IMR-90 (cell line): ENCODE results near the gene KLHL2. TPM values are rescaled to one million over a fixed set of nuclear protein-coding genes. Genes with fewer than 3 reads are reported as not detected.

ENCODE experiments used
- ATAC-seq: fragments of 200-7000 bp; cut with Tn5 transposase; 2 replicates; pipeline ENCODE4 v1.9.1; 2020; ENCODE audit warnings: low read depth, mild to moderate bottlenecking, moderate library complexity
- BruUV-seq: library from RNA; stranded (reverse); fragments of 400-500 nt; replicated peaks from 2 replicates; lab custom pipeline; 2021; lab: Mats Ljungman, UMichigan
- CTCF ChIA-PET: fragments of 300-600 bp; formaldehyde crosslinking; extraction: SDS; loops from one replicate; lab custom pipeline; 2021; ENCODE audit warnings: antibody characterized with exemption; lab: Yijun Ruan, JAX
- POLR2A ChIA-PET: fragments of 300-600 bp; sonication (Branson Sonifier 250); formaldehyde crosslinking; loops from one replicate; lab custom pipeline; 2022; ENCODE audit warnings: antibody characterized with exemption; ENCODE audit not compliant: unreplicated experiment; lab: Charles Lee
- DNase-seq: peaks from one replicate; pipeline ENCODE4 v3.0.0; 2013
- H2AFZ ChIP-seq: replicated peaks from 2 replicates; pipeline ENCODE3; 2013; ENCODE audit warnings: low read length, mild to moderate bottlenecking; ENCODE audit not compliant: poor library complexity
- H2AK5ac ChIP-seq: 2 replicates; pipeline ENCODE4 v1.6.1; 2013; ENCODE audit warnings: low read depth, low read length, inconsistent platforms
- H2AK9ac ChIP-seq: replicated peaks from 2 replicates; pipeline ENCODE3; 2013; ENCODE audit warnings: mild to moderate bottlenecking, low read depth, low read length, moderate library complexity; ENCODE audit not compliant: poor library complexity
- H2BK120ac ChIP-seq: 2 replicates; pipeline ENCODE4 v1.6.1; 2013; ENCODE audit warnings: low read depth, low read length, inconsistent platforms
- H2BK15ac ChIP-seq: 3 replicates; pipeline ENCODE4 v1.6.1; 2013; ENCODE audit warnings: low read depth, low read length, inconsistent platforms
- H2BK20ac ChIP-seq: 2 replicates; pipeline ENCODE4 v1.6.1; 2013; ENCODE audit warnings: low read depth, mild to moderate bottlenecking, inconsistent platforms, low read length, moderate library complexity
- H2BK5ac ChIP-seq: 2 replicates; pipeline ENCODE4 v1.6.1; 2013; ENCODE audit warnings: mild to moderate bottlenecking, low read depth, low read length, inconsistent platforms; ENCODE audit not compliant: poor library complexity, severe bottlenecking
- H3K14ac ChIP-seq: replicated peaks from 2 replicates; pipeline ENCODE4 v1.6.1; 2013; ENCODE audit warnings: low read depth, low read length, inconsistent platforms
- H3K18ac ChIP-seq: 2 replicates; pipeline ENCODE4 v1.6.1; 2013; ENCODE audit warnings: low read depth, low read length, control low read depth
- H3K23ac ChIP-seq: 2 replicates; pipeline ENCODE4 v1.6.1; 2013; ENCODE audit warnings: low read depth, low read length, inconsistent platforms
- H3K27ac ChIP-seq: 2 replicates; pipeline ENCODE4 v1.5.1; 2013; ENCODE audit warnings: mild to moderate bottlenecking, control low read depth, low read length; ENCODE audit not compliant: insufficient read depth
- H3K27me3 ChIP-seq: 2 replicates; pipeline ENCODE4 v1.6.1; 2013; ENCODE audit warnings: low read length; ENCODE audit not compliant: control insufficient read depth, insufficient read depth
- H3K36me3 ChIP-seq: 2 replicates; pipeline ENCODE4 v1.6.1; 2013; ENCODE audit warnings: low read length, mixed read lengths; ENCODE audit not compliant: control insufficient read depth, insufficient read depth
- H3K4ac ChIP-seq: 2 replicates; pipeline ENCODE4 v1.6.1; 2013; ENCODE audit warnings: low read depth, low read length, inconsistent platforms
- H3K4me1 ChIP-seq: 2 replicates; pipeline ENCODE4 v1.6.1; 2013; ENCODE audit warnings: low read length, mixed read lengths; ENCODE audit not compliant: control insufficient read depth, insufficient read depth
- H3K4me2 ChIP-seq: 2 replicates; pipeline ENCODE4 v1.6.1; 2013; ENCODE audit warnings: low read depth, mild to moderate bottlenecking, control low read depth, low read length, moderate library complexity
- H3K4me3 ChIP-seq: 2 replicates; pipeline ENCODE4 v1.5.1; 2013; ENCODE audit warnings: low read depth, mild to moderate bottlenecking, control low read depth, low read length, moderate library complexity; ENCODE audit not compliant: insufficient read depth
- H3K56ac ChIP-seq: 2 replicates; pipeline ENCODE4 v1.6.1; 2013; ENCODE audit warnings: low read length, inconsistent platforms; ENCODE audit not compliant: insufficient read depth; ENCODE audit errors: extremely low read depth
- H3K79me1 ChIP-seq, 2 experiments: 2 replicates each; pipeline ENCODE4 v1.6.1; 2013; ENCODE audit warnings: low read length in 2 of 2, inconsistent platforms in 1 of 2, low read depth in 1 of 2
- H3K9ac ChIP-seq: 2 replicates; pipeline ENCODE4 v1.6.1; 2013; ENCODE audit warnings: low read depth, low read length, control low read depth
- H3K9me1 ChIP-seq: 2 replicates; pipeline ENCODE4 v1.6.1; 2013; ENCODE audit warnings: low read length, inconsistent platforms; ENCODE audit not compliant: insufficient read depth
- H3K9me3 ChIP-seq: 2 replicates; pipeline ENCODE4 v1.6.1; 2013; ENCODE audit warnings: low read length; ENCODE audit not compliant: control insufficient read depth, insufficient read depth
- H4K20me1 ChIP-seq: 2 replicates; pipeline ENCODE4 v1.6.1; 2013; ENCODE audit warnings: low read length, inconsistent platforms; ENCODE audit not compliant: insufficient read depth
- H4K5ac ChIP-seq: 2 replicates; pipeline ENCODE4 v1.6.1; 2013; ENCODE audit warnings: mild to moderate bottlenecking, low read depth, low read length, control low read depth
- H4K8ac ChIP-seq, 2 experiments: 2 replicates each; pipeline ENCODE4 v1.6.1; 2013; ENCODE audit warnings: low read depth in 2 of 2, low read length in 2 of 2, control low read depth in 1 of 2, inconsistent platforms in 1 of 2
- H4K91ac ChIP-seq: 2 replicates; pipeline ENCODE4 v1.6.1; 2013; ENCODE audit warnings: low read depth, low read length, inconsistent platforms; ENCODE audit not compliant: insufficient read depth
- BHLHE40 ChIP-seq: fragments of 150-350 bp; IDR thresholded peaks from 2 replicates; pipeline ENCODE4 v1.6.1; 2016; ENCODE audit warnings: mild to moderate bottlenecking, low read depth, low read length
- CEBPB ChIP-seq: IDR thresholded peaks from 2 replicates; pipeline ENCODE4 v1.6.1; 2012; ENCODE audit warnings: low read depth, low read length, improper control_type of control experiment
- CHD1 ChIP-seq: IDR thresholded peaks from 2 replicates; pipeline ENCODE4 v1.6.1; 2012; ENCODE audit warnings: low read depth, low read length, improper control_type of control experiment
- FOS ChIP-seq: fragments of 150-350 bp; IDR thresholded peaks from 2 replicates; pipeline ENCODE4 v1.6.1; 2016; ENCODE audit warnings: low read depth, low read length
- MAFK ChIP-seq: IDR thresholded peaks from 2 replicates; pipeline ENCODE4 v1.6.1; 2012; ENCODE audit warnings: low read depth, low read length, improper control_type of control experiment
- MAZ ChIP-seq: IDR thresholded peaks from 2 replicates; pipeline ENCODE4 v1.6.1; 2012; ENCODE audit warnings: low read depth, mild to moderate bottlenecking, low read length, improper control_type of control experiment, moderate library complexity, borderline replicate concordance
- MXI1 ChIP-seq: IDR thresholded peaks from 2 replicates; pipeline ENCODE4 v1.6.1; 2012; ENCODE audit warnings: low read depth, mild to moderate bottlenecking, low read length, moderate library complexity, borderline replicate concordance
- NFE2L2 ChIP-seq: fragments of 150-350 bp; IDR thresholded peaks from 2 replicates; pipeline ENCODE4 v1.6.1; 2016; ENCODE audit warnings: low read depth, mild to moderate bottlenecking, low read length
- POLR2A ChIP-seq: IDR thresholded peaks from 2 replicates; pipeline ENCODE4 v1.6.1; 2012; ENCODE audit warnings: mild to moderate bottlenecking, low read depth, low read length
- RAD21 ChIP-seq: IDR thresholded peaks from 2 replicates; pipeline ENCODE4 v1.6.1; 2012; ENCODE audit warnings: low read length, improper control_type of control experiment
- RCOR1 ChIP-seq: IDR thresholded peaks from 2 replicates; pipeline ENCODE4 v1.6.1; 2012; ENCODE audit warnings: mild to moderate bottlenecking, low read length, improper control_type of control experiment; ENCODE audit not compliant: insufficient replicate concordance
- RFX5 ChIP-seq: IDR thresholded peaks from 2 replicates; pipeline ENCODE4 v1.8.0; 2012; ENCODE audit warnings: low read depth, mild to moderate bottlenecking, low read length, moderate library complexity
- SMC3 ChIP-seq: fragments of 150-350 bp; IDR thresholded peaks from 2 replicates; pipeline ENCODE4 v1.6.1; 2016; ENCODE audit warnings: low read depth, mild to moderate bottlenecking, antibody characterized with exemption, low read length, moderate library complexity
- WGBS, 2 experiments: methylation state at CpG; one replicate each; pipeline versions ENCODE4 v1.1.5 to v1.1.7; 2013; ENCODE audit warnings: missing lambda C conversion rate in 2 of 2; ENCODE audit not compliant: insufficient read length in 1 of 2; ENCODE audit errors: extremely low coverage in 2 of 2; 5-methylcytosine and 5-hydroxymethylcytosine counted together
- dilution Hi-C: fragments of 300-500 bp; cut with HindIII; formaldehyde crosslinking; loops from one replicate; pipeline ENCODE4 v1.14.3; 2018; ENCODE audit warnings: low sequenced_read_pairs; ENCODE audit not compliant: unreplicated experiment
- in situ Hi-C: fragments of 300-500 bp; cut with MboI; formaldehyde crosslinking; loops from 3 replicates; pipeline ENCODE4 v1.14.3; 2019; ENCODE audit warnings: low sequenced_read_pairs, inconsistent platforms, mixed read lengths
- intact Hi-C: fragments of 100-400 bp; cut with micrococcal nuclease; formaldehyde crosslinking; loops from 2 replicates; pipeline ENCODE4 v1.10.0; 2022
- polyA plus RNA-seq, 3 experiments: library from polyadenylated mRNA; depleted of rRNA; stranded (reverse); fragments of >200 nt; gene quantifications; 2 replicates each; pipeline ENCODE4 v1.2.3, GENCODE V29; 2012; ENCODE audit warnings: low replicate concordance in 1 of 3
- total RNA-seq: library from RNA; depleted of rRNA; stranded (reverse); fragments of >200 nt; gene quantifications from 2 replicates; pipeline ENCODE4 v1.2.3, GENCODE V29; 2012
- TF ChIP-seq, protein P1 (sequence below): conservative IDR thresholded peaks from 2 replicates; pipeline ENCODE4 v1.5.1; 2012; ENCODE audit warnings: mild to moderate bottlenecking, low read depth, low read length, improper control_type of control experiment
- TF ChIP-seq, protein P2 (sequence below): fragments of 150-350 bp; IDR thresholded peaks from 2 replicates; pipeline ENCODE4 v1.6.1; 2016; ENCODE audit warnings: low read depth, mild to moderate bottlenecking, low read length, moderate library complexity, borderline replicate concordance
- TF ChIP-seq, protein P3 (sequence below): fragments of 150-350 bp; IDR thresholded peaks from 2 replicates; pipeline ENCODE4 v1.6.1; 2017; ENCODE audit warnings: mild to moderate bottlenecking, antibody characterized with exemption, low read length, low read depth

The KLHL2 gene
- total and polyA plus RNA-seq, 2 of the 4 experiments (the other 2 are of a cell fraction) = 11.0 to 12.4 TPM

DNA sequence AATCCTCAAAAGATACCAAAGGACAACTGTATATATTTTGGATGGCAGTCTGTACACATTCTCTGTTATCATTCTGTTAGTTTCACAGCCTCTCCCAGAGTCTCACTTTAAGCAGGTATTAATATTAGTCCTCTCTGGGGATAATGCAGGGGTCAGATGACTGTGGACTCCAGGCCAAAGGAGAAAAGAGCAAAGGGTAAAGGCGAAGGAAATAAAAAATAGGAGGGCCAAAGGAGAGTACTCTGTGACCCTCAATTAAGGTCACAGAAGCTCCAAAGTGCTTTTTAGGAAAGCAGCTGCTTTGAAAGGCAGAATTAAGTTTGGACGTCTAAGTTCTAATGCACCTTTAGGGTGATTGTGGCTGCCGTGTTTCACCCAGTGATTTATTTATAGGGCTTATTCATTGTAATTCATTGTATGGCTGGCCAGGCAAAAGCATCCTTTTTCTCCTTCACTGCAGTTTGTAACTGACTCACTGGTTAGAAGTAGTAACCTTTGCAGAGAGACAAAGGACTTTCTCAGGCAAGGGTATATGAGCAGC is 127.9 kb downstream of the KLHL2 start:
- Histone ChIP-seq H3K79me1 (peaks cover 4% of the 10 kb centered on the region in 2 experiments; a peak in 3 of 4 replicates), H3K14ac (no peak overlapping the region), H3K4me2 (no peak overlapping the region), H2BK120ac (no peak overlapping the region), H4K20me1 (no peaks in the 10 kb centered on the region), H2BK15ac (no peak overlapping the region), H3K4me3 (no peak overlapping the region), H3K9me3 (no peaks in the 10 kb centered on the region), H2BK5ac (no peak overlapping the region), H3K23ac (no peak overlapping the region), H2AFZ (no peak overlapping the region), H3K4ac (no peak overlapping the region), H4K8ac (no peak overlapping the region), H3K4me1 (no peaks in the 10 kb centered on the region), H3K56ac (no peak overlapping the region), H3K27me3 (no peaks in the 10 kb centered on the region), H3K9me1 (no peaks in the 10 kb centered on the region), H2BK20ac (no peak overlapping the region), H4K5ac (no peak overlapping the region), H3K27ac (no peak overlapping the region), H2AK5ac (no peak overlapping the region), H2AK9ac (no peak overlapping the region), H3K9ac (no peak overlapping the region), H3K36me3 (peaks cover 1% of the 10 kb centered on the region; the same call in 1 of the 2 replicates), H4K91ac (no peak overlapping the region), H3K18ac (no peak overlapping the region)
- ChIA-PET CTCF (no interaction called here), POLR2A (no interaction called here)
- TF ChIP-seq POLR2A = no peak
- TF ChIP-seq RCOR1 = no peak
- no peak for TF ChIP-seq SMC3
- no peak for TF ChIP-seq MAZ
- TF ChIP-seq NFE2L2 = no peak
- TF ChIP-seq, protein P1, sequence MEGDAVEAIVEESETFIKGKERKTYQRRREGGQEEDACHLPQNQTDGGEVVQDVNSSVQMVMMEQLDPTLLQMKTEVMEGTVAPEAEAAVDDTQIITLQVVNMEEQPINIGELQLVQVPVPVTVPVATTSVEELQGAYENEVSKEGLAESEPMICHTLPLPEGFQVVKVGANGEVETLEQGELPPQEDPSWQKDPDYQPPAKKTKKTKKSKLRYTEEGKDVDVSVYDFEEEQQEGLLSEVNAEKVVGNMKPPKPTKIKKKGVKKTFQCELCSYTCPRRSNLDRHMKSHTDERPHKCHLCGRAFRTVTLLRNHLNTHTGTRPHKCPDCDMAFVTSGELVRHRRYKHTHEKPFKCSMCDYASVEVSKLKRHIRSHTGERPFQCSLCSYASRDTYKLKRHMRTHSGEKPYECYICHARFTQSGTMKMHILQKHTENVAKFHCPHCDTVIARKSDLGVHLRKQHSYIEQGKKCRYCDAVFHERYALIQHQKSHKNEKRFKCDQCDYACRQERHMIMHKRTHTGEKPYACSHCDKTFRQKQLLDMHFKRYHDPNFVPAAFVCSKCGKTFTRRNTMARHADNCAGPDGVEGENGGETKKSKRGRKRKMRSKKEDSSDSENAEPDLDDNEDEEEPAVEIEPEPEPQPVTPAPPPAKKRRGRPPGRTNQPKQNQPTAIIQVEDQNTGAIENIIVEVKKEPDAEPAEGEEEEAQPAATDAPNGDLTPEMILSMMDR = no peak
- TF ChIP-seq, protein P2, sequence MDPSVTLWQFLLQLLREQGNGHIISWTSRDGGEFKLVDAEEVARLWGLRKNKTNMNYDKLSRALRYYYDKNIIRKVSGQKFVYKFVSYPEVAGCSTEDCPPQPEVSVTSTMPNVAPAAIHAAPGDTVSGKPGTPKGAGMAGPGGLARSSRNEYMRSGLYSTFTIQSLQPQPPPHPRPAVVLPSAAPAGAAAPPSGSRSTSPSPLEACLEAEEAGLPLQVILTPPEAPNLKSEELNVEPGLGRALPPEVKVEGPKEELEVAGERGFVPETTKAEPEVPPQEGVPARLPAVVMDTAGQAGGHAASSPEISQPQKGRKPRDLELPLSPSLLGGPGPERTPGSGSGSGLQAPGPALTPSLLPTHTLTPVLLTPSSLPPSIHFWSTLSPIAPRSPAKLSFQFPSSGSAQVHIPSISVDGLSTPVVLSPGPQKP = no peak
- no peak for TF ChIP-seq MAFK
- no peak for TF ChIP-seq RFX5
- no peak for TF ChIP-seq CEBPB
- TF ChIP-seq CHD1 = no peak
- no peak for TF ChIP-seq RAD21
- TF ChIP-seq BHLHE40 = no peak
- TF ChIP-seq FOS = no peak
- TF ChIP-seq, protein P3, sequence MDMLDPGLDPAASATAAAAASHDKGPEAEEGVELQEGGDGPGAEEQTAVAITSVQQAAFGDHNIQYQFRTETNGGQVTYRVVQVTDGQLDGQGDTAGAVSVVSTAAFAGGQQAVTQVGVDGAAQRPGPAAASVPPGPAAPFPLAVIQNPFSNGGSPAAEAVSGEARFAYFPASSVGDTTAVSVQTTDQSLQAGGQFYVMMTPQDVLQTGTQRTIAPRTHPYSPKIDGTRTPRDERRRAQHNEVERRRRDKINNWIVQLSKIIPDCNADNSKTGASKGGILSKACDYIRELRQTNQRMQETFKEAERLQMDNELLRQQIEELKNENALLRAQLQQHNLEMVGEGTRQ = no peak
- no peak for TF ChIP-seq MXI1
- ATAC-seq (no peak), DNase-seq (no peak)
- intact Hi-C loops = no loop called here
- in situ Hi-C loops = loop anchor here (25.0 kb wide), 1 partner anchor 123 kb away; the partner anchor contains the start of gene KLHL2
- BruUV-seq = no TSS peak
- 100% methylated on average over 1 of the region's 3 CpGs; no CpG with 5 or more reads in 1 of the 2 experiments for WGBS, 2 experiments
- dilution Hi-C loops = no loop called here
